ENCODE measurements around the gene CACNA1H. TPM values are rescaled to one million over a fixed set of nuclear protein-coding genes. Genes with fewer than 3 reads are reported as not detected.

Gene CACNA1H
- total and polyA plus RNA-seq, 2 experiments from 2014 or later, result 9.1 TPM

- 93% methylated on average over 11 of the region's 12 CpGs for WGBS (ENCODE audit: low lambda C conversion rate, missing lambda C conversion rate)
- H4K20me1 ChIP-seq (ENCODE audit: insufficient read depth, poor library complexity, severe bottlenecking), result no peaks in the 10 kb centered on the region
- no peaks in the 10 kb centered on the region for H3K4me1 ChIP-seq (ENCODE audit: insufficient read depth)
- no peaks in the 10 kb centered on the region for H3K36me3 ChIP-seq (replicated peaks; ENCODE audit: insufficient read depth, low read depth)
- no peak overlapping the region for H2AFZ ChIP-seq
- H3K27ac ChIP-seq, result no peak overlapping the region
- H3K4me2 ChIP-seq, result no peak overlapping the region
- TF ChIP-seq EZH2 (IDR thresholded peaks at IDR 0.05; ENCODE audit: borderline replicate concordance) (no peak), CTCF (IDR thresholded peaks at IDR 0.05; ENCODE audit: poor library complexity) (no peak), EZH2phosphoT487 (IDR thresholded peaks at IDR 0.05; ENCODE audit: low read depth, severe bottlenecking, unreplicated experiment) (no peak)
- no peaks in the 10 kb centered on the region for H3K9me3 ChIP-seq (ENCODE audit: low read depth)
- DNase-seq (ENCODE audit: low spot score), result no peak
- H3K9me2 ChIP-seq (replicated peaks; ENCODE audit: insufficient read depth), result no peaks in the 10 kb centered on the region
- H3K4me3 ChIP-seq, result no peak overlapping the region
- peaks cover 8% of the 10 kb centered on the region for H3K27me3 ChIP-seq
- H3K79me2 ChIP-seq, result no peaks in the 10 kb centered on the region
Measured at GRCh38 chr16:1258225-1258600, 105.3 kb downstream of the CACNA1H start.

- no peaks in the 10 kb centered on the region for H3K36me3 ChIP-seq (replicated peaks; ENCODE audit: insufficient read depth, low read depth)
- H3K27me3 ChIP-seq, result peaks cover 8% of the 10 kb centered on the region
- 54% methylated on average over 41 of the region's 42 CpGs for WGBS (ENCODE audit: low lambda C conversion rate, missing lambda C conversion rate)
- H2AFZ ChIP-seq, result no peak overlapping the region
- no peaks in the 10 kb centered on the region for H3K9me3 ChIP-seq (ENCODE audit: low read depth)
- TF ChIP-seq CTCF (IDR thresholded peaks at IDR 0.05; ENCODE audit: poor library complexity) (no peak), EZH2phosphoT487 (IDR thresholded peaks at IDR 0.05; ENCODE audit: low read depth, severe bottlenecking, unreplicated experiment) (no peak), EZH2 (IDR thresholded peaks at IDR 0.05; ENCODE audit: borderline replicate concordance) (no peak)
- no peak overlapping the region for H3K27ac ChIP-seq
- no peaks in the 10 kb centered on the region for H3K4me1 ChIP-seq (ENCODE audit: insufficient read depth)
- H3K79me2 ChIP-seq, result no peaks in the 10 kb centered on the region
- no peaks in the 10 kb centered on the region for H3K9me2 ChIP-seq (replicated peaks; ENCODE audit: insufficient read depth)
- H3K4me2 ChIP-seq, result no peak overlapping the region
- no peak for DNase-seq (ENCODE audit: low spot score)
- H4K20me1 ChIP-seq (ENCODE audit: insufficient read depth, poor library complexity, severe bottlenecking), result no peaks in the 10 kb centered on the region
- H3K4me3 ChIP-seq, result no peak overlapping the region
Measured at GRCh38 chr16:1258906-1259759, 106.2 kb downstream of the CACNA1H start.

GRCh38 chr16:1259760-1260068, 106.8 kb downstream of the CACNA1H start:
- no peaks in the 10 kb centered on the region for H4K20me1 ChIP-seq (ENCODE audit: insufficient read depth, poor library complexity, severe bottlenecking)
- H3K79me2 ChIP-seq, result no peaks in the 10 kb centered on the region
- no peaks in the 10 kb centered on the region for H3K9me3 ChIP-seq (ENCODE audit: low read depth)
- DNase-seq (ENCODE audit: low spot score), result no peak
- no peak overlapping the region for H2AFZ ChIP-seq
- H3K27me3 ChIP-seq, result peaks cover 8% of the 10 kb centered on the region
- no peak overlapping the region for H3K4me2 ChIP-seq
- H3K4me3 ChIP-seq, result no peak overlapping the region
- H3K9me2 ChIP-seq (replicated peaks; ENCODE audit: insufficient read depth), result no peaks in the 10 kb centered on the region
- TF ChIP-seq EZH2 (IDR thresholded peaks at IDR 0.05; ENCODE audit: borderline replicate concordance) (no peak), CTCF (IDR thresholded peaks at IDR 0.05; ENCODE audit: poor library complexity) (no peak), EZH2phosphoT487 (IDR thresholded peaks at IDR 0.05; ENCODE audit: low read depth, severe bottlenecking, unreplicated experiment) (no peak)
- no peaks in the 10 kb centered on the region for H3K4me1 ChIP-seq (ENCODE audit: insufficient read depth)
- H3K27ac ChIP-seq, result no peak overlapping the region
- H3K36me3 ChIP-seq (replicated peaks; ENCODE audit: insufficient read depth, low read depth), result no peaks in the 10 kb centered on the region
- WGBS (ENCODE audit: low lambda C conversion rate, missing lambda C conversion rate), result 73% methylated on average over 11 of the region's 11 CpGs
